ENCODE results near the gene UGDH. TPM values are rescaled to one million over a fixed set of nuclear protein-coding genes. Genes with fewer than 3 reads are reported as not detected.
"Not testable (repeated sequence)": the region's sequence is repeated elsewhere in the genome, so short reads cannot be mapped to it uniquely, and the experiment has no call there.

Gene UGDH
- total RNA-seq, 1 donor from 2014 or later, result 128 TPM

- no peak overlapping the region for H3K4me3 Mint-ChIP-seq
- H3K36me3 Mint-ChIP-seq, result peaks cover 32% of the 10 kb centered on the region
- H3K27ac Mint-ChIP-seq, result no peak overlapping the region
- no peak for DNase-seq (ENCODE audit: extremely low spot score, unreplicated experiment)
- TF ChIP-seq, protein P1, sequence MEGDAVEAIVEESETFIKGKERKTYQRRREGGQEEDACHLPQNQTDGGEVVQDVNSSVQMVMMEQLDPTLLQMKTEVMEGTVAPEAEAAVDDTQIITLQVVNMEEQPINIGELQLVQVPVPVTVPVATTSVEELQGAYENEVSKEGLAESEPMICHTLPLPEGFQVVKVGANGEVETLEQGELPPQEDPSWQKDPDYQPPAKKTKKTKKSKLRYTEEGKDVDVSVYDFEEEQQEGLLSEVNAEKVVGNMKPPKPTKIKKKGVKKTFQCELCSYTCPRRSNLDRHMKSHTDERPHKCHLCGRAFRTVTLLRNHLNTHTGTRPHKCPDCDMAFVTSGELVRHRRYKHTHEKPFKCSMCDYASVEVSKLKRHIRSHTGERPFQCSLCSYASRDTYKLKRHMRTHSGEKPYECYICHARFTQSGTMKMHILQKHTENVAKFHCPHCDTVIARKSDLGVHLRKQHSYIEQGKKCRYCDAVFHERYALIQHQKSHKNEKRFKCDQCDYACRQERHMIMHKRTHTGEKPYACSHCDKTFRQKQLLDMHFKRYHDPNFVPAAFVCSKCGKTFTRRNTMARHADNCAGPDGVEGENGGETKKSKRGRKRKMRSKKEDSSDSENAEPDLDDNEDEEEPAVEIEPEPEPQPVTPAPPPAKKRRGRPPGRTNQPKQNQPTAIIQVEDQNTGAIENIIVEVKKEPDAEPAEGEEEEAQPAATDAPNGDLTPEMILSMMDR (conservative IDR thresholded peaks at IDR 0.05), result no peak
- no peaks in the 10 kb centered on the region for H3K9me3 Mint-ChIP-seq
- H3K4me1 Mint-ChIP-seq (ENCODE audit: unreplicated experiment), result no peaks in the 10 kb centered on the region
- no peaks in the 10 kb centered on the region for H3K27me3 Mint-ChIP-seq
Observed at GRCh38 chr4:39510348-39510929, 16.8 kb downstream of the UGDH start.

- Mint-ChIP-seq H3K9me3 (no peaks in the 10 kb centered on the region), H3K4me3 (no peak overlapping the region), H3K27me3 (no peaks in the 10 kb centered on the region), H3K27ac (no peak overlapping the region), H3K4me1 (ENCODE audit: unreplicated experiment) (no peaks in the 10 kb centered on the region), H3K36me3 (peaks cover 45% of the 10 kb centered on the region)
- no peak for DNase-seq (ENCODE audit: extremely low spot score, unreplicated experiment)
- TF ChIP-seq, protein P1 (conservative IDR thresholded peaks at IDR 0.05), result no peak
Observed at GRCh38 chr4:39505581-39505980, 21.7 kb downstream of the UGDH start.

DNA sequence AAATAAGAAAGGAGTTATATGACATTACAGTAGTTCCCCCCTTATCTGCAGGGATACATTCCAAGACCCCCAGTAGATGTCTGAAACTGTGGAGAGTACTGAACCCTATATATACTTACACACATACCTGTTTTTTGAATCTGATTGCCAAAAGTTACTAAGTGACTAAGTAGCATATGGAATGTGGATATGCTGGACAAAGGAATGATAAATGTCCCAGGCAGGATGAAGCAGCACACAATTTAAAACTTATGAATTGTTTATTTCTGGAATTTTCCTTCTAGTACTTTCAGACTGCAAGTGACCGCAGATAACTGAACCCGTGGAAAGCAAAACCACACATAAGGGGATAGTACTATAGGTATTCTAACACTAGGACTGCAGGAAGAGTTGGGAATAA, 22.7 kb downstream of the UGDH start:
- no peak for DNase-seq (ENCODE audit: extremely low spot score, unreplicated experiment)
- Mint-ChIP-seq H3K9me3 (no peaks in the 10 kb centered on the region), H3K4me1 (ENCODE audit: unreplicated experiment) (no peaks in the 10 kb centered on the region), H3K27me3 (no peaks in the 10 kb centered on the region), H3K4me3 (no peak overlapping the region), H3K27ac (no peak overlapping the region), H3K36me3 (peaks cover 44% of the 10 kb centered on the region)
- TF ChIP-seq, protein P1 (conservative IDR thresholded peaks at IDR 0.05), result no peak

GRCh38 chr4:39502664-39503035, 24.6 kb downstream of the UGDH start:
- H3K27ac Mint-ChIP-seq; H3K27me3 Mint-ChIP-seq; H3K9me3 Mint-ChIP-seq; H3K4me3 Mint-ChIP-seq; DNase-seq (ENCODE audit: extremely low spot score, unreplicated experiment); H3K4me1 Mint-ChIP-seq (ENCODE audit: unreplicated experiment): not testable (repeated sequence)
- peaks cover 39% of the 10 kb centered on the region for H3K36me3 Mint-ChIP-seq

DNA sequence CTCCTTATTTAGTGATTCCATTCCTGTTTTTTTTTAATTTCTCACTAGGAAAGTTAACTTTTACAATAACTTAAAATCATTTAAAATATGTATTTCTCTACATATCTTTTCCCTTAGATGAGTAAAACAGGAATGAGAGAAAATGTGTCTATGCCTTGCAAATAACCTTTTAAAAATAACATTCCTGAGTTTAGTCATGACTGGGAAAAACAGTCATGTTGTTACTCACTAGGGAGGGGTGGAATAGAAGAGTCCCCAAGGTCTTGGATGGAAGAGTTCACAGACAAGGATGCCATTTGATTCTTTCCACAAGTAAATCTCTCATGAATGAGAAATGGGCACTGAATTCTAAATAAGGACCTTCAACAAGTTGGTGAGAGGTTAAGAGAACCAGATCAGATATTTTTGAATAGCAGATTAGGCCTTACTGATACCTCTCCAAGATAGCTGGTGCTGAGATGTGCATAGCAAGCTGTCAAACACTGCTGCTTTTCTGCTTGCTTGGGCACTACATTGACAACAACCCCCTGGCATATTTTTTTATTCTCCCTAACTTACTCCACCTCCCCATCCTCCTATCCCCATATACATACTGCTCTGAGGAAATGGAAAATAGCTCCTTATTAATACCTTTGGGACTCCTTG, 25.1 kb downstream of the UGDH start:
- H3K27ac Mint-ChIP-seq, result no peak overlapping the region
- no peaks in the 10 kb centered on the region for H3K27me3 Mint-ChIP-seq
- no peak overlapping the region for H3K4me3 Mint-ChIP-seq
- peaks cover 39% of the 10 kb centered on the region for H3K36me3 Mint-ChIP-seq
- TF ChIP-seq, protein P1 (conservative IDR thresholded peaks at IDR 0.05), result no peak
- no peaks in the 10 kb centered on the region for H3K4me1 Mint-ChIP-seq (ENCODE audit: unreplicated experiment)
- no peak for DNase-seq (ENCODE audit: extremely low spot score, unreplicated experiment)
- no peaks in the 10 kb centered on the region for H3K9me3 Mint-ChIP-seq

GRCh38 chr4:39498727-39499020, 28.6 kb downstream of the UGDH start:
- TF ChIP-seq, protein P1 (conservative IDR thresholded peaks at IDR 0.05), result no peak
- no peaks in the 10 kb centered on the region for H3K4me1 Mint-ChIP-seq (ENCODE audit: unreplicated experiment)
- DNase-seq (ENCODE audit: extremely low spot score, unreplicated experiment), result no peak
- no peak overlapping the region for H3K4me3 Mint-ChIP-seq
- H3K27ac Mint-ChIP-seq, result no peak overlapping the region
- peaks cover 24% of the 10 kb centered on the region for H3K36me3 Mint-ChIP-seq
- H3K9me3 Mint-ChIP-seq, result no peaks in the 10 kb centered on the region
- no peaks in the 10 kb centered on the region for H3K27me3 Mint-ChIP-seq

All from type B pancreatic cell (in vitro differentiated cells).